Adrenal gland (tissue), 12 donors: Measurements from ENCODE around the gene C19orf73. TPM values are rescaled to one million over a fixed set of nuclear protein-coding genes. Genes with fewer than 3 reads are reported as not detected.
"Not testable (repeated sequence)": the region's sequence is repeated elsewhere in the genome, so short reads cannot be mapped to it uniquely, and the experiment has no call there.

ENCODE experiments used
- DNase-seq, 7 donors: peaks; one replicate each; pipeline ENCODE4 v3.0.0-alpha.2; 2019 to 2020
- H3K27ac ChIP-seq, 5 donors: fragments of 200-600 bp; sonication (generic) in 4 of 5; 1 replicate in 3 of 5; 2 replicates in 2 of 5; pipeline versions ENCODE4 v1.5.1 to v1.8.0; 2016 to 2020; ENCODE audit warnings: mild to moderate bottlenecking in 1 of 5
- H3K27me3 ChIP-seq: fragments of 200-600 bp; 2 replicates; pipeline ENCODE4 v1.8.0; 2021
- H3K36me3 ChIP-seq, 2 donors: fragments of 200-600 bp; replicated peaks in 1 of 2; 1 replicate in 1 of 2; 2 replicates in 1 of 2; pipeline versions ENCODE4 v1.5.1 to v1.8.0; 2018 to 2022
- H3K4me1 ChIP-seq, 2 donors: fragments of 200-600 bp; replicated peaks in 1 of 2; 1 replicate in 1 of 2; 2 replicates in 1 of 2; pipeline versions ENCODE4 v1.5.1 to v1.8.0; 2018 to 2021
- H3K4me3 ChIP-seq, 4 donors: fragments of 200-600 bp; sonication (generic) in 3 of 4; one replicate each; pipeline ENCODE4 v1.5.1; 2016 to 2018
- H3K9me3 ChIP-seq, 3 donors: fragments of 200-600 bp; sonication (generic) in 1 of 3; replicated peaks in 1 of 3; 1 replicate in 2 of 3; 2 replicates in 1 of 3; pipeline versions ENCODE4 v1.5.1 to v1.8.0; 2016 to 2021
- POLR2A ChIP-seq, 2 donors: fragments of 450-650 bp; IDR thresholded peaks; one replicate each; pipeline ENCODE4 v1.6.1; 2017; ENCODE audit warnings: antibody characterized with exemption in 2 of 2, mild to moderate bottlenecking in 2 of 2, moderate library complexity in 1 of 2
- WGBS, 4 donors: extraction: QIAGEN DNeasy Blood & Tissue Kit in 2 of 4; methylation state at CpG; one replicate each; pipeline versions ENCODE4 v1.1.5 to v1.1.7; 2013 to 2017; 5-methylcytosine and 5-hydroxymethylcytosine counted together
- intact Hi-C, 2 donors: fragments of 100-400 bp; cut with DNase I; formaldehyde crosslinking; loops; one replicate each; pipeline versions ENCODE4 v1.14.1 to v1.15.0; 2022 to 2023
- polyA plus RNA-seq, 3 donors: library from polyadenylated mRNA; stranded (reverse); fragments of 200-250 nt in 2 of 3; fragments of 350-450 nt in 1 of 3; fragmentation: Illumina TruSeq in 1 of 3; extraction: RNeasy Lipid Tissue Mini Kit (QIAGEN cat#74804) in 1 of 3; gene quantifications; one replicate each; pipeline ENCODE4 v1.2.3, GENCODE V29; 2013 to 2014
- total RNA-seq, 9 donors: library from RNA; depleted of rRNA in 4 of 9; stranded (reverse); fragments of >200 nt in 4 of 9; fragments of 120-200 nt in 1 of 9; fragmentation: NEBNext Ultra II Directional in 1 of 9; extraction: Animal tissue kit (Norgen Biotek cat#: 25700) in 1 of 9; gene quantifications; one replicate each; pipeline versions ENCODE4 v1.1.0 to v1.2.4, GENCODE V29; 2013 to 2023
- TF ChIP-seq, protein P1 (sequence below), 6 experiments: fragments of 450-650 bp in 4 of 6; fragments of 200-600 bp in 2 of 6; sonication (generic) in 1 of 6; IDR thresholded peaks; 1 replicate in 5 of 6; 2 replicates in 1 of 6; pipeline versions ENCODE4 v1.5.1 to v1.8.0; 2016 to 2021; ENCODE audit warnings: antibody characterized with exemption in 6 of 6, mild to moderate bottlenecking in 2 of 6, moderate library complexity in 1 of 6
- donor health status: healthy with polysubstance abuse.
- donor health status: Bipolar disorder and iron deficiency.
- donor health status: DM: yes; HTN: yes; CAD: no.
- donor health status: DM: no; HTN: no; CAD: no.
- donor health status: DM: no; HTN: no; CAD: no.
- donor health status: DM: yes; HTN: yes; CAD: no.

Gene C19orf73
- total and polyA plus RNA-seq, 12 donors: 0.94 to 8.2 (median 1.8) TPM

DNA sequence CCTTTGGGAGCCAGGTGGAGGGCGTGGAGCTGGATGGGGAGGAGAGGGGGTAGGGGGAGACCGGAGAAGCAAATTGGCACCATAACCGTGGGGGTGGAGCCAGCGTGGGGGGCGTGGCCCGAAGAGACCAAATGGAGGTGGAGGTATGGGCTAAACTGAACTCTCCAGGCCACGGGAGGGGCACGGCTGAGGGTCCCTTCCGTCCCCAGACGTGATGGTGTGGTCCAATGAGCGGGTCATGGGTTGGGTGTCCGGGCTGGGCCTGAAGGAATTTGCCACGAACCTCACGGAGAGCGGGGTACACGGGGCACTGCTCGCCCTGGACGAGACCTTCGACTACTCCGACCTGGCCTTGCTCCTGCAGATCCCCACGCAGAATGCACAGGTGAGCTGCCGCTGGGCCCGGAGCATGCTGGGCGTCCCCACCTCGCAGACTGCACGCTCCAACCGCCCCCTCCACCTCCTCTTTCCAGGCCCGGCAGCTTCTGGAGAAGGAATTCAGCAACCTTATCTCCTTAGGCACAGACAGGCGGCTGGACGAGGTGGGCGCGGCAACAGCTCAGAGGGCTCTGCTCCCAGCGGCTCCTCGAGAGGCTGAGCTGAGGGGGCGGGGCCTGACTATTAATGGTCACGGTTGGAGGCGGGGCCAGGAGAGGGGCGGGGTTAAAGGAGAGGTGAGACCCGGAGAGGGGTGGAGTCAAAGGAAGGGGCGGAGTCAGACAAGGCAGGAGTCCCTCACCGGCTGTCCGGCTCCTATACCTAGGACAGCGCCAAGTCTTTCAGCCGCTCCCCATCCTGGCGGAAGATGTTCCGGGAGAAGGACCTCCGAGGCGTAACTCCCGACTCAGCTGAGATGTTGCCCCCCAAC is 30.1 kb upstream of the C19orf73 start:
- 3 to 11% (median 4%) methylated on average over 13 to 49 of the region's 49 CpGs for WGBS, 4 donors
- Histone ChIP-seq H3K27ac (peak overlapping the region; percentile 58 to 94 (median 78)), H3K4me3 (peak overlapping the region in 3 of 4 donors; percentile 49 to 73 (median 54)), H3K4me1 (peaks cover 15 to 28% of the 10 kb centered on the region in 2 donors), H3K27me3 (no peaks in the 10 kb centered on the region), H3K36me3 (no peaks in the 10 kb centered on the region), H3K9me3 (no peaks in the 10 kb centered on the region)
- TF ChIP-seq, protein P1, sequence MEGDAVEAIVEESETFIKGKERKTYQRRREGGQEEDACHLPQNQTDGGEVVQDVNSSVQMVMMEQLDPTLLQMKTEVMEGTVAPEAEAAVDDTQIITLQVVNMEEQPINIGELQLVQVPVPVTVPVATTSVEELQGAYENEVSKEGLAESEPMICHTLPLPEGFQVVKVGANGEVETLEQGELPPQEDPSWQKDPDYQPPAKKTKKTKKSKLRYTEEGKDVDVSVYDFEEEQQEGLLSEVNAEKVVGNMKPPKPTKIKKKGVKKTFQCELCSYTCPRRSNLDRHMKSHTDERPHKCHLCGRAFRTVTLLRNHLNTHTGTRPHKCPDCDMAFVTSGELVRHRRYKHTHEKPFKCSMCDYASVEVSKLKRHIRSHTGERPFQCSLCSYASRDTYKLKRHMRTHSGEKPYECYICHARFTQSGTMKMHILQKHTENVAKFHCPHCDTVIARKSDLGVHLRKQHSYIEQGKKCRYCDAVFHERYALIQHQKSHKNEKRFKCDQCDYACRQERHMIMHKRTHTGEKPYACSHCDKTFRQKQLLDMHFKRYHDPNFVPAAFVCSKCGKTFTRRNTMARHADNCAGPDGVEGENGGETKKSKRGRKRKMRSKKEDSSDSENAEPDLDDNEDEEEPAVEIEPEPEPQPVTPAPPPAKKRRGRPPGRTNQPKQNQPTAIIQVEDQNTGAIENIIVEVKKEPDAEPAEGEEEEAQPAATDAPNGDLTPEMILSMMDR (IDR thresholded peaks at IDR 0.05): no peak
- peak; percentile 28 to 78 for TF ChIP-seq POLR2A (IDR thresholded peaks at IDR 0.05)
- peak; percentile 98 to 100 (median 99) for DNase-seq
- intact Hi-C loops: loop anchor here in 1 of 2 donors (5.0 kb wide), 1 partner anchor 47 kb away; no protein-coding TSS in a partner anchor

DNA sequence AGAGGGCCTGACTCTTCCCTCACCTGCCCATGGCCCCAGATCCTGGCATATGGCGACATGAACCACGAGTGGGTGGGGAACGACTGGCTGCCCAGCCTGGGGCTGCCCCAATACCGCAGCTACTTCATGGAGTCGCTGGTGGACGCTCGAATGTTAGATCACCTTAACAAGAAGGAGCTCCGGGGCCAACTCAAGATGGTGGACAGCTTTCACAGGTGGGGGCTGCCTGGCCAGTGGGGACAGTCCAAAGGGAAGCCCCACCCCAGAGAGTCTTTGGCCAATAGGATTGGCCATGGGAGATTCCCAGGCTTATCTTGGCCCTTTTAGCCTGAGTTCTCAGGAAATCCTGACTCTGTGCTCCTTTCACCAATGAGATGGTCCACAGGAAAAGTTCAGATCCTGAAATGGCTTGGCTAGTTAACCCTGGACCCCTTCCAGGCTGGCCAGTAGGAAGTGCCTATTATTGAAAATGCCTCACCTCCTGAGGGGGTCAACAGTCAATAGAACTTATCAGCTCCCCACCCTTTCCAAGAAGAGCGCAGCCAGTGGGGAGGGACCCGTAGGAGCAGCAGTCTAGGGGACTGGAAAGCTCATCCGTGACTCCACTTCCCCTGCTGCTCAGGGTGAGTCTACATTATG is 29.2 kb upstream of the C19orf73 start:
- H3K4me3 ChIP-seq: peak overlapping the region in 1 of 4 donors; percentile 73
- H3K4me1 ChIP-seq: peaks cover 15 to 29% of the 10 kb centered on the region in 2 donors
- peak overlapping the region in 2 of 5 donors; percentile 91 to 94 for H3K27ac ChIP-seq
- no peaks in the 10 kb centered on the region for H3K27me3 ChIP-seq
- H3K36me3 ChIP-seq: no peaks in the 10 kb centered on the region
- WGBS, 4 donors: 63 to 78% (median 75%) methylated on average over 7 to 11 of the region's 11 CpGs
- DNase-seq: peak in 2 of 7 donors; percentile 29 to 78
- TF ChIP-seq POLR2A (IDR thresholded peaks at IDR 0.05): no peak
- TF ChIP-seq, protein P1 (IDR thresholded peaks at IDR 0.05): no peak
- intact Hi-C loops: loop anchor here in 1 of 2 donors (5.0 kb wide), 1 partner anchor 46 kb away; no protein-coding TSS in a partner anchor
- H3K9me3 ChIP-seq: no peaks in the 10 kb centered on the region

DNA sequence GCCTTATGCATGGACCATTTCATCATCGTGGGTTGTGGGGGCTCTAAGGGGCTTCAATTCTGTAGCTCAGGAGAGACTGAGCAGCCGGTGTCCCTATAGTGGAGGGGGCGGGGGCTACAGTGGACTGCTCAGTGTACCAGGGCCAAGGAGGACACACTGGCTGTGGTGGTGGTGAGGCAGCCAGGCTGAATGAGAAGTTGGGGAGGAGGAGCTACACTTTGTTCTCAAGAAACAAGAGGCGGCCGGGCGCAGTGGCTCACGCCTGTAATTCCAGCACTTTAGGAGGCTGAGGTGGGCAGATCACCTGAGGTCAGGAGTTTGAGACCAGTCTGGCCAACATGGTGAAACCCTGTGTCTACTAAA is 27.4 kb upstream of the C19orf73 start:
- not testable (repeated sequence) for DNase-seq

DNA sequence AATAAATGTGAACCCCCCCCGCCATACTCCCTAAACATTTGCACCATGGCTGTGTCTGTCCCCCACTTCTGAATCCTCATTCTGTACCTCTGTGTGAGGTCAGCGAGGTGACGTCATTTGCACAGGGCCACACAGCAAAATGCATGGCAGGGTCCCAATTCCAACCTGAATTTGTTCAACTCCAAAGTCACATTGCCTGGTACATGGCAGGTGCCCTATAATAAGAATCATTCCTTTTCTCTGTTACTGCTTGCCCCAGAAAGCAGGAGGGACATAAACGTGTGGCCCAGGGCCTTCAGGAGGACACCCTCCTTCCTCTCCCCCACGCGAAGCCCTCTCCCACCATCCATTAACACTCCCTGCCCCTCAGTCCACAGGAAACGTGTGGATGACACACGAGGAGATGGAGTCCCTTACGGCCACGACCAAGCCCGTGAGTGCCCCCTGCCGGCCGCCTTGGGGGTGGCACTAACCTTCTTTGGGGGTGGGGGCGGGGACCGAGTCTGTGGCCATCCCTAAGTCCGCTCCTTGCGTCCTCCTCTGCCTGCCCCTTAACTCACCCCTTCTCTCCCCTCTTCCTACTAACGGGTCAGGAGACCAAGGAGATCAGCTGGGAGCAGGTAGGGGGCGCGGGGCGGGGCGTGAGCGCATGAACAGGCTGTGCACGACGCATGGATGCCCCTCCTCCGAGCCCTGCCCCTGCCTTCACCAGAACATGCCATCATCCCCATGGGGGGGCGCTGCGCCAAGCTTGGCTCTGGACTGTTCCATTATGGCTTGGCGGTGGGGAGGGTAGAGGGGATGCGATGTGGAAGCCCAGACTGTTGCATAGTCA is 26.8 kb upstream of the C19orf73 start:
- intact Hi-C loops: loop anchor here (2.0 to 5.0 kb wide), 2 partner anchors 43 to 49 kb away; no protein-coding TSS in a partner anchor
- H3K4me3 ChIP-seq: peak overlapping the region in 1 of 4 donors; percentile 40
- WGBS, 4 donors: 7 to 10% (median 8%) methylated on average over 20 to 30 of the region's 30 CpGs
- H3K4me1 ChIP-seq: peaks cover 9 to 23% of the 10 kb centered on the region in 2 donors
- no peaks in the 10 kb centered on the region for H3K27me3 ChIP-seq
- H3K9me3 ChIP-seq: no peaks in the 10 kb centered on the region
- H3K27ac ChIP-seq: peak overlapping the region in 1 of 5 donors; percentile 29
- H3K36me3 ChIP-seq: no peaks in the 10 kb centered on the region
- DNase-seq: peak; percentile 74 to 92 (median 83)
- TF ChIP-seq, protein P1 (IDR thresholded peaks at IDR 0.05): peak; percentile 71 to 91 (median 84)
- TF ChIP-seq POLR2A (IDR thresholded peaks at IDR 0.05): no peak

More for the DNA sequence above, 27.4 kb upstream of the C19orf73 start:
- Histone ChIP-seq H3K4me1 (peaks cover 13 to 29% of the 10 kb centered on the region in 2 donors), H3K27ac (peak overlapping the region in 1 of 5 donors; percentile 29)
- H3K9me3 ChIP-seq, H3K36me3 ChIP-seq, H3K4me3 ChIP-seq, H3K27me3 ChIP-seq: not testable (repeated sequence)
- 29 to 49% (median 39%) methylated on average over 6 to 7 of the region's 7 CpGs for WGBS, 4 donors
- intact Hi-C loops: loop anchor here (2.0 to 5.0 kb wide), 2 partner anchors 44 to 50 kb away; no protein-coding TSS in a partner anchor
